Measurements from ENCODE around the gene PGAP3.
A peak's percentile ranks its signal among the peaks of the same experiment; 100 is the strongest.

PGAP3 gene

GRCh38 chr17:39634384-39634871 lies 53.4 kb downstream of the PGAP3 start (continued):
- TF ChIP-seq PRDM4 (tag by site-specific recombination; IDR thresholded peaks at IDR 0.05) (peak; percentile 67; the same call in 1 of the 2 replicates), ZNF792 (tag by site-specific recombination; IDR thresholded peaks at IDR 0.05) (no peak), ZNF157 (tag by site-specific recombination; IDR thresholded peaks at IDR 0.05) (no peak), SP7 (tag by site-specific recombination; IDR thresholded peaks at IDR 0.05) (no peak), ZNF19 (tag by site-specific recombination; IDR thresholded peaks at IDR 0.05; ENCODE audit: low read depth) (no peak), RBAK (tag by site-specific recombination; IDR thresholded peaks at IDR 0.05) (no peak), ZNF394 (tag by site-specific recombination; IDR thresholded peaks at IDR 0.05; ENCODE audit: borderline replicate concordance) (no peak), BCL6B (tag by site-specific recombination; IDR thresholded peaks at IDR 0.05) (no peak), KLF9 (tag by site-specific recombination; IDR thresholded peaks at IDR 0.05; ENCODE audit: low read depth) (no peak), KLF1 (tag by site-specific recombination; IDR thresholded peaks at IDR 0.05) (no peak), ZNF239 (tag by site-specific recombination; IDR thresholded peaks at IDR 0.05) (no peak)

- Histone ChIP-seq H3K4me1 (ENCODE audit: control insufficient read depth, insufficient read depth, low read length) (peaks cover 22% of the 10 kb centered on the region), H3K9me3 (ENCODE audit: control insufficient read depth, insufficient read depth, low read depth, low read length) (no peaks in the 10 kb centered on the region), H3K36me3 (ENCODE audit: control insufficient read depth in 2 of 2, insufficient read depth in 1 of 2, low read length in 2 of 2) (no peaks in the 10 kb centered on the region), H3K27ac (ENCODE audit: extremely low read depth, low read depth, low read length) (no peak overlapping the region), H3K4me3 (ENCODE audit: low read depth, low read length) (no peak overlapping the region)
- ChIA-PET POLR2A (interaction anchor here (2.4 kb wide), 1 partner anchor 12 kb away, joined by 7 read pairs; no protein-coding TSS in a partner anchor), CTCF (interaction anchor here (0.6 to 14.6 kb wide), 18 partner anchors 8 to 683 kb away, joined by 3 to 311 read pairs (median 5); partner anchors contain the start of genes MIEN1 and TCAP)
- TF ChIP-seq INSM2 (tag by site-specific recombination; IDR thresholded peaks at IDR 0.05), result no peak
- no peak for TF ChIP-seq ZNF175 (tag by site-specific recombination; IDR thresholded peaks at IDR 0.05)
- no peak for TF ChIP-seq ZNF366 (tag by site-specific recombination; conservative IDR thresholded peaks at IDR 0.05)
- peak; percentile 99 for TF ChIP-seq ZNF513 (tag by site-specific recombination; IDR thresholded peaks at IDR 0.05)
- TF ChIP-seq MZF1 (tag by site-specific recombination; IDR thresholded peaks at IDR 0.05; ENCODE audit: borderline replicate concordance), result no peak
Observed at GRCh38 chr17:39633570-39634183, 54.2 kb downstream of the PGAP3 start.

Data from HEK293 (cell line).